Adrenal gland (tissue), 5 donors: ENCODE results near the gene OIT3.

Source experiments
- CTCF ChIP-seq, 6 experiments: fragments of 450-650 bp in 4 of 6; fragments of 200-600 bp in 2 of 6; sonication (generic) in 1 of 6; IDR thresholded peaks; 1 replicate in 5 of 6; 2 replicates in 1 of 6; pipeline versions ENCODE4 v1.5.1 to v1.8.0; 2016 to 2021; ENCODE audit warnings: antibody characterized with exemption in 6 of 6, mild to moderate bottlenecking in 2 of 6, moderate library complexity in 1 of 6
- POLR2A ChIP-seq, 2 donors: fragments of 450-650 bp; IDR thresholded peaks; one replicate each; pipeline ENCODE4 v1.6.1; 2017; ENCODE audit warnings: antibody characterized with exemption in 2 of 2, mild to moderate bottlenecking in 2 of 2, moderate library complexity in 1 of 2
- donor health status: DM: no; HTN: no; CAD: no.

DNA sequence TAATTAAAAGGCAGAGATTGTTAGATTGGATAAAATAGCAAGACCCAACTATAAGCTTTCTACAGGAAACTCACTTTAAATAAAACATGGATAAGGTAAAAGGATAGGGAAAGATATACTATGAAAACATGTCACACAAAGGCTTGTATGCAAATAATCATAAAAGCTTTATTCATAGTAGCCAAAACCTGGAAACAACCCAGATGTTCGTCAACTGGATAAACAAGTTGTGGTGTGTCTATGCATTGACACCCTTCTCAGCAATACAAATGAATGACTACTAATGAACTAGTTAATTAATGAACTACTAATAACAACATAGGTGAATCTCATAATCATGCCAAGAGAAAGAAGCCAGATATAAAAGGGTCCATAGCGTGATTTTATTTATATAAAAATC is 37.7 kb upstream of the OIT3 start:
- TF ChIP-seq CTCF (IDR thresholded peaks at IDR 0.05) (no peak), POLR2A (IDR thresholded peaks at IDR 0.05) (no peak)
